PC-9 (cell line): Measurements from ENCODE around the gene MRPS14. TPM values are rescaled to one million over a fixed set of nuclear protein-coding genes. Genes with fewer than 3 reads are reported as not detected.
"Not testable (repeated sequence)": the region's sequence is repeated elsewhere in the genome, so short reads cannot be mapped to it uniquely, and the experiment has no call there.

ENCODE experiments used
- BruUV-seq: library from RNA; stranded (reverse); fragments of 400-500 nt; replicated peaks from 2 replicates; lab custom pipeline; 2021; lab: Mats Ljungman, UMichigan
- CTCF ChIA-PET: fragments of 300-600 bp; sonication (Branson Sonifier 250); formaldehyde crosslinking; loops from one replicate; lab custom pipeline; 2022; ENCODE audit warnings: antibody characterized with exemption; lab: Charles Lee
- POLR2A ChIA-PET: fragments of 300-600 bp; sonication (Branson Sonifier 250); formaldehyde crosslinking; loops from one replicate; lab custom pipeline; 2022; ENCODE audit warnings: antibody characterized with exemption; ENCODE audit not compliant: unreplicated experiment; lab: Charles Lee
- DNase-seq, 2 experiments: peaks; one replicate each; pipeline versions ENCODE4 v3.0.0 to v3.0.0-alpha.2; 2015 to 2022; ENCODE audit warnings: mixed read lengths in 1 of 2
- H2AFZ ChIP-seq: fragments of 200-600 bp; sonication (generic); 2 replicates; pipeline ENCODE4 v1.8.1; 2017; ENCODE audit warnings: antibody characterized with exemption
- H3F3A ChIP-seq: fragments of 200-600 bp; sonication (generic); 2 replicates; pipeline ENCODE4 v1.8.1; 2017; ENCODE audit warnings: antibody characterized with exemption, mild to moderate bottlenecking, low read depth; ENCODE audit not compliant: insufficient read depth
- H3K27ac ChIP-seq: fragments of 200-600 bp; sonication (generic); 2 replicates; pipeline ENCODE4 v1.6.1; 2016; ENCODE audit warnings: mixed run types
- H3K27me3 ChIP-seq: fragments of 200-600 bp; sonication (generic); 2 replicates; pipeline ENCODE4 v1.6.1; 2016; ENCODE audit warnings: low read depth, mixed run types; ENCODE audit not compliant: insufficient read depth
- H3K36me3 ChIP-seq: fragments of 200-600 bp; sonication (generic); 2 replicates; pipeline ENCODE4 v1.6.1; 2016; ENCODE audit warnings: low read depth, mixed run types
- H3K4me1 ChIP-seq: fragments of 200-600 bp; sonication (generic); replicated peaks from 2 replicates; pipeline ENCODE4 v1.6.1; 2016; ENCODE audit warnings: mixed run types; ENCODE audit not compliant: insufficient read depth
- H3K4me2 ChIP-seq: fragments of 200-600 bp; sonication (generic); 2 replicates; pipeline ENCODE4 v1.6.1; 2017; ENCODE audit warnings: mixed run types
- H3K4me3 ChIP-seq: fragments of 200-600 bp; sonication (generic); 2 replicates; pipeline ENCODE4 v1.6.1; 2016; ENCODE audit warnings: mixed run types
- H3K79me2 ChIP-seq: fragments of 200-600 bp; sonication (generic); 2 replicates; pipeline ENCODE4 v1.6.1; 2017; ENCODE audit warnings: low read depth, mixed run types
- H3K9me2 ChIP-seq: fragments of 200-600 bp; sonication (generic); 2 replicates; pipeline ENCODE4 v1.8.1; 2017; ENCODE audit warnings: mild to moderate bottlenecking; ENCODE audit not compliant: insufficient read depth
- H3K9me3 ChIP-seq: fragments of 200-600 bp; sonication (generic); 2 replicates; pipeline ENCODE4 v1.8.1; 2016; ENCODE audit warnings: low read depth; ENCODE audit not compliant: insufficient read depth
- H4K20me1 ChIP-seq: fragments of 200-600 bp; sonication (generic); 2 replicates; pipeline ENCODE4 v1.8.1; 2017; ENCODE audit not compliant: insufficient read depth
- EZH2 ChIP-seq: fragments of 200-600 bp; sonication (generic); IDR thresholded peaks from 2 replicates; pipeline ENCODE4 v1.8.0; 2017; ENCODE audit warnings: antibody characterized with exemption, low read depth
- intact Hi-C: fragments of 100-400 bp; cut with micrococcal nuclease; formaldehyde crosslinking; loops from one replicate; pipeline ENCODE4 v1.10.0; 2022; ENCODE audit not compliant: unreplicated experiment
- total RNA-seq: library from RNA; stranded (reverse); gene quantifications from 2 replicates; pipeline ENCODE4 v1.2.3, GENCODE V29; 2021
- TF ChIP-seq, protein P1 (sequence below): fragments of 200-600 bp; sonication (generic); conservative IDR thresholded peaks from 2 replicates; pipeline ENCODE4 v1.6.1; 2017; ENCODE audit warnings: mixed run types, antibody characterized with exemption, mild to moderate bottlenecking, moderate library complexity

The MRPS14 gene
- total RNA-seq, 1 experiment from 2014 or later: 28.8 TPM

DNA sequence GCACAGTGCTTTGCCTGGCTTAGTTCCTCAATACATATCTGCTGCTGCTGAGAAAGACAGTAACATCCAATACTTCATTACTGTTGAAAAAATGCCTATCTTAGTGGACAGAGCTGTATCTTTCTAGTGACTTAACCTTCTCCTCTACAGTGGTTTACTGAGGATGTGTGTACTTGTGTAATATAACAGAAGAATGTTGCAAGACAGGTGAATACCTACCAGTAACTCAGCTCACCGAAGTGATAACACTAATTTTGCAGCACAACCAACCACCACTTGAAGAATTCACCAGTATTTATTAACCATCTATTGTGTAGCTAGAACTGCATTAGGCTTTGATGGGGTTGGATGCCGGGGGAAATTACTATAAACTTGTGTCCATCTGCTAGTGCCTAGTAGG lies 27.8 kb upstream of the MRPS14 start:
- Histone ChIP-seq H3K79me2 (no peaks in the 10 kb centered on the region), H3K27ac (no peak overlapping the region), H2AFZ (no peak overlapping the region), H3F3A (no peaks in the 10 kb centered on the region), H3K36me3 (no peaks in the 10 kb centered on the region), H3K4me3 (no peak overlapping the region), H3K9me2 (no peaks in the 10 kb centered on the region; the same call in 1 of the 2 replicates), H3K4me1 (no peaks in the 10 kb centered on the region), H3K4me2 (no peak overlapping the region), H3K9me3 (no peaks in the 10 kb centered on the region), H4K20me1 (no peaks in the 10 kb centered on the region), H3K27me3 (peaks cover 11% of the 10 kb centered on the region; the same call in 1 of the 2 replicates)
- DNase-seq: no peak
- BruUV-seq: no TSS peak
- intact Hi-C loops: no loop called here
- ChIA-PET CTCF (no interaction called here), POLR2A (no interaction called here)
- TF ChIP-seq, protein P1, sequence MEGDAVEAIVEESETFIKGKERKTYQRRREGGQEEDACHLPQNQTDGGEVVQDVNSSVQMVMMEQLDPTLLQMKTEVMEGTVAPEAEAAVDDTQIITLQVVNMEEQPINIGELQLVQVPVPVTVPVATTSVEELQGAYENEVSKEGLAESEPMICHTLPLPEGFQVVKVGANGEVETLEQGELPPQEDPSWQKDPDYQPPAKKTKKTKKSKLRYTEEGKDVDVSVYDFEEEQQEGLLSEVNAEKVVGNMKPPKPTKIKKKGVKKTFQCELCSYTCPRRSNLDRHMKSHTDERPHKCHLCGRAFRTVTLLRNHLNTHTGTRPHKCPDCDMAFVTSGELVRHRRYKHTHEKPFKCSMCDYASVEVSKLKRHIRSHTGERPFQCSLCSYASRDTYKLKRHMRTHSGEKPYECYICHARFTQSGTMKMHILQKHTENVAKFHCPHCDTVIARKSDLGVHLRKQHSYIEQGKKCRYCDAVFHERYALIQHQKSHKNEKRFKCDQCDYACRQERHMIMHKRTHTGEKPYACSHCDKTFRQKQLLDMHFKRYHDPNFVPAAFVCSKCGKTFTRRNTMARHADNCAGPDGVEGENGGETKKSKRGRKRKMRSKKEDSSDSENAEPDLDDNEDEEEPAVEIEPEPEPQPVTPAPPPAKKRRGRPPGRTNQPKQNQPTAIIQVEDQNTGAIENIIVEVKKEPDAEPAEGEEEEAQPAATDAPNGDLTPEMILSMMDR: no peak
- TF ChIP-seq EZH2: no peak

DNA sequence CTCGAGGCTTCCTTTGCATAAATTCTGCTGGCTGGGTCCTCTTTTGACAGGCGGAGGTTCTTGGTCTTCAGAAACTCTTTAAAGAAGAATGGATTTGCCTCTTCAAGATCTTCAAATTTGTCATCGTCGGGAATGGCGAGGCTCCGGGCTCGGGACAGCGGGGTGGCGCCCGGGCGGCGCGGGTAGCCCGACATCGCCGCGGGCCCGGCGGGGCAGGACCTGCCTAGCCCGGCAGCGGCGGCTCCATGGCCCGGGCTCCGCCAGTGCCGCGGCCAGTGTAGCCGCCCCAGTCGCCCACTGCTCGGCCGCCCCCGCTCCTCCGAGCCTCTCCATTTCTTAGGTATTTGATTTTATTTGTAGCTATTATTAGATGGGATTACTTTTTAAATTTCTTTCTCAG lies 22.3 kb upstream of the MRPS14 start:
- intact Hi-C loops: no loop called here
- TF ChIP-seq, protein P1: no peak
- no peak for TF ChIP-seq EZH2
- no peak overlapping the region for H3K27ac ChIP-seq

DNA sequence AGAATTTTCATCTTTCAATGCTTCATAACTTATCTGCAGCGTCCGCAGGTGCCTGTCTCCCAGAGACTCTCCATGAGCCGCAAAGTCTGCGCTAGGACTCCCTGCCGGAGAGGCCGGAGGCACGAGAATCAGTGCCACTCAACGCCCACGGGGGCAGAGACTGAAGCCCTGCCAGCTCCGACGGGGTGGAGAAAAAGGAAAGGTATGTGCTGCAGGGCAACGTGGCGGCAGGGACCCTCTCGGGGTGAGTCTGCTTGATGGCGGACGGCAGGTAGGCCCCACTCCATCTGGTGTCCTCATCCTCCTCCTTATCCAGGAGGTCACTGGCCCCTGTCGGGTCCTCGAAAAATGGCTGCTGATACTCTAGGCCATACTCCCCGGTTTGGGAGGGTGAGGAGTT lies 21.9 kb upstream of the MRPS14 start:
- ChIA-PET CTCF (no interaction called here), POLR2A (interaction anchor here (0.7 kb wide), 1 partner anchor 362 kb away, joined by 5 read pairs; no protein-coding TSS in a partner anchor)
- Histone ChIP-seq H3K4me2 (no peak overlapping the region), H3K79me2 (no peaks in the 10 kb centered on the region), H3K9me3 (no peaks in the 10 kb centered on the region), H3F3A (no peaks in the 10 kb centered on the region), H3K36me3 (no peaks in the 10 kb centered on the region), H3K27me3 (peaks cover 8% of the 10 kb centered on the region; the same call in 1 of the 2 replicates), H3K9me2 (no peaks in the 10 kb centered on the region; the same call in 1 of the 2 replicates), H3K27ac (no peak overlapping the region), H3K4me1 (no peaks in the 10 kb centered on the region), H3K4me3 (no peak overlapping the region), H4K20me1 (no peaks in the 10 kb centered on the region), H2AFZ (no peak overlapping the region)
- intact Hi-C loops: no loop called here
- no TSS peak for BruUV-seq
- no peak for TF ChIP-seq EZH2
- TF ChIP-seq, protein P1: no peak
- DNase-seq: no peak

More for the DNA sequence above, 22.3 kb upstream of the MRPS14 start:
- H3K9me2 ChIP-seq: no peaks in the 10 kb centered on the region; the same call in 1 of the 2 replicates
- H4K20me1 ChIP-seq: no peaks in the 10 kb centered on the region
- H3K4me2 ChIP-seq: no peak overlapping the region
- H3K4me3 ChIP-seq: no peak overlapping the region
- no peak for DNase-seq
- ChIA-PET CTCF (no interaction called here), POLR2A (no interaction called here)
- H3K9me3 ChIP-seq: no peaks in the 10 kb centered on the region
- no peaks in the 10 kb centered on the region for H3K4me1 ChIP-seq
- H2AFZ ChIP-seq: no peak overlapping the region
- BruUV-seq: no TSS peak
- no peaks in the 10 kb centered on the region for H3K36me3 ChIP-seq
- H3F3A ChIP-seq: no peaks in the 10 kb centered on the region
- no peaks in the 10 kb centered on the region for H3K79me2 ChIP-seq
- H3K27me3 ChIP-seq: peaks cover 11% of the 10 kb centered on the region; the same call in 1 of the 2 replicates

DNA sequence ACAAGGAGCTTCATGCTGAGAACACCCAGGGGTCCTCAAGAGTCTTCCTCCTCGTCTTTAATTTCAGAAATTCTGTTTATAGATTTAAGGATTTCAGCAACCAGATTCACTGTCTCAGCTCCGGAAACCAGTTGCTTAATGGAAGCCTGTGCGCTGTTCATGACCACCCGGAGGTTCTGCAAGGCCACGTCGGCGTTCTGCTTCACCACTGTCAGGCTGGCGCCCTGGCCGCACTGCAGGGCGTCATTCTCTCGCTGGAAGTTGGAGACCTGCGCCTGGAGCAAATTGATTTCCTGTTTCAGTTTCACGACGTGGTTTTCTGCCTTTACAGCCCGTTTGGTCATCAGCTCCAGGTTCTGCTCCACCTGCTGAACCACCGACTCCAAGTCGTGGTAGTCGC lies 21.4 kb upstream of the MRPS14 start:
- H3K27ac ChIP-seq, H4K20me1 ChIP-seq, H3K79me2 ChIP-seq, BruUV-seq, H2AFZ ChIP-seq, CTCF ChIA-PET, H3K9me3 ChIP-seq, H3K4me3 ChIP-seq, H3K27me3 ChIP-seq, H3K4me2 ChIP-seq, H3K9me2 ChIP-seq, H3K36me3 ChIP-seq, DNase-seq, H3F3A ChIP-seq, H3K4me1 ChIP-seq, intact Hi-C loops: not testable (repeated sequence)
- POLR2A ChIA-PET: interaction anchor here (0.7 kb wide), 1 partner anchor 363 kb away, joined by 5 read pairs; no protein-coding TSS in a partner anchor
